NCI-H1105 treated with DMSO at 0.1 percent for 48 hours (cell line): ENCODE data around the gene RCBTB1.
"Not testable (repeated sequence)": the region's sequence is repeated elsewhere in the genome, so short reads cannot be mapped to it uniquely, and the experiment has no call there.

Experiments used
- DNase-seq: peaks from one replicate; lab custom pipeline; 2025; lab: John Stamatoyannopoulos, UW

The RCBTB1 gene

GRCh38 chr13:49585220-49586157 is at the start of gene RCBTB1:
Gene RCBTB1, minus strand, starts transcription at chr13:49585558. Its CDS starts 18,279 bp downstream, at chr13:49567279.
- DNase-seq = peak; percentile 62

GRCh38 chr13:49633710-49634109 is 48.4 kb upstream of the RCBTB1 start:
- DNase-seq = no peak

DNA sequence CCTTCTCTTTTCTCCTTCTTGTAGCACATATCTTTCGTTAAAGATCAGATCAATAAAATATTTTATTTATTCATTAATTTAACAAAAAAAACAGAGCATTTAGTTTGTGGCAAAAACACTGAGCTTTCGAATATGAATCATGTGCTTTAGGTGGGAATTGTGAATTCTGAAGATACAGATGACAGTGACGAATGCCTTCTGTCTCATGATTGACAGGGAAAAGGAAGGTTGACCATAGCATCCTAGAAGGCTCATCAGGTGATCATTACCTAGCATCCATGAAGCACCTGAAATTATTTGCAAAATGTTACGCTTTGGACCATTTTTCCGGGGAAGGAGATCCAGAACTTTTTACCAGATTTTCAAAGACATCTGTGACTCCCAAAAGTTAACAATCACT is 46.8 kb upstream of the RCBTB1 start:
- DNase-seq = no peak

GRCh38 chr13:49630580-49630979 is 45.2 kb upstream of the RCBTB1 start:
- DNase-seq = no peak

DNA sequence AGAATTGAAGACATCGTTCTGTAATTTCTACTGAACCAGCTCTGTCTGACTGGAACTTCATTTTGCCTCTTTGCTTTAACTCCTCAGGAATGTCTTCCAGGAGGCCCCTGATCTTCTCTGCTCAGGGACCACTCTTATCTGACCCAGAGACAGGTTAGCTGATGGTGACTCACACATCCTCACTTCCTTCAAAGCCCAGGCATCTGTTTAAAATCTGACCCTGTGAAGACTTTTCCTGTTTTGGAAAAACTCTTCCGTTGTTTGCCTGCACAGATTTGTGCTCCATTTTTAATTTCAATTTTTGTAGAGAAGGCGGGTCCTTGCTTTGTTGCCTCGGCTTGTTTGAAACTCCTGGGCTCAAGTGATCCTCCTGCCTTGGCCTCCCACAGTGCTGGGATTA is 44.6 kb upstream of the RCBTB1 start:
- DNase-seq = no peak

DNA sequence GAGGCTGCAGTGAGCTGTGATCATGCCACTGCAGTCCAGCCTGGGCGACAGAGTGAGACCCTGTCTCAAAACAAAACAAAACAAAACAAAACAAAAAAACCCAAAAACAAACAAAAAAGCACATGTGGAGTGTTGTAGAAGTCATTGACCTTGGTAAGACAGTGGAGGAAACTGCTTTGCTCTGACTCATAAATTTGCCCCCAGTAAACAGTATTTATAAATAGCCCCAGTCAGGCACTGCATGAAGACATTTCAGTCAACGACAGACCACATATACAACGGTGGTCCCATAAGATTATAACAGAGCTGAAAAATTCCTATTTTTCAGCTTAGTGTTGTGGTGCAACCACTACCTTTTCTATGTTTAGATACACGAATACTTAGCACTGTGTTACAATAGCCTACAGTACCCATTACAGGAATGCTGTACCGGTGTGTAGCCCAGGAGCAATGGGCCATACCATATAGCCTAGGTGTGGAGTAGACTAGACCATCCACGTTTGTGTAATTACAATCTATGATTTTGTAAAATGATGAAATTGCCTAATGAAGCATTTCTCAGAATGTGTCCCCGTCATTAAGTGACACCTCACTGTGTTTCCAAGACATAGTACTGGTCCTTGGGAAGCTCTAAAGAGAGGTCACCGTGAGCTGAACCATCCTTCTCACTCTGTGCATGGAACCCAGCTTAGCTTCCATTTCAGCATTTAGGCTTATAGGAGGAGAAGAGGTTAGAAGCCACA is 44.0 kb upstream of the RCBTB1 start:
- no peak for DNase-seq

DNA sequence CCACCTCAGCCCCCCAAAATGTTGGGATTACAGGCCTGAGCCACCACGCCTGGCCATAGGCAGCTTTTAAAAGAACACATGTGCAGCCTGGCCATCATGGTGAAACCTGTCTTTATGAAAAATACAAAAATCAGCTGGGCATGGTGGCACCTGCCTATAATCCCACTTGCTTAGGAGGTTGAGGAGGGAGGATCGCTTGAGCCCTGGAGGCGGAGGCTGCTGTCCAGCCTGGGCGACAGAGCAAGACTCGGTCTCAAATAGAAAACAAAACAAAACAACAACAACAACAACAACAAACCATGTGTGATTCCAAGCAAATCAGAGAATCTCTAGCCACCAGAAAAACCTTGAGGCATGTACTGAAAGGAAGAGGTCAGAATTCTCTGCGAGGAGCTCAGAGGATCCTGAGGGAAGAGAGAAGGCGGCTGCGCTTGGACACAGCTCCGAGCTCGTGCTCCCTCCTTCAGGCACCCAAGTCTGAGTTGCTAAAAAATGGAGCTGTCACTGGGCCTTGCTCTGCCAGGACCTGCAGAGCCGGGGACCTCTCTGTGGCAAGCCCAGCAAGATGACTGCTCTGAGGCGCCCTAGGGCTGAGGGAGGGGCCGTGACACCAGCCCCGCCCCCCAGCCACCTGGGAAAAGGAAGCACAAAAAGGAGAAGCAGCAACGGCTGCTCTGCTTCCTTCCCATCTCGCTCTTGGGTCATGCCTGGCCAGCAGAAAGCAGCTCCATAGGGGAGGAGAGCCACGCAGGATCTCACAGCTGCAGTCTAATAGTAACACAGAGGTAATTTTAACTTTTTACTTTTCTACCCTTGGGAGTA is 42.7 kb upstream of the RCBTB1 start, which contains the start of gene ARL11:
ARL11 (plus strand) TSS at position 677 of the 822 bp plus-strand sequence. CDS start 1,941 bp downstream, outside the sequence.
- DNase-seq = no peak

DNA sequence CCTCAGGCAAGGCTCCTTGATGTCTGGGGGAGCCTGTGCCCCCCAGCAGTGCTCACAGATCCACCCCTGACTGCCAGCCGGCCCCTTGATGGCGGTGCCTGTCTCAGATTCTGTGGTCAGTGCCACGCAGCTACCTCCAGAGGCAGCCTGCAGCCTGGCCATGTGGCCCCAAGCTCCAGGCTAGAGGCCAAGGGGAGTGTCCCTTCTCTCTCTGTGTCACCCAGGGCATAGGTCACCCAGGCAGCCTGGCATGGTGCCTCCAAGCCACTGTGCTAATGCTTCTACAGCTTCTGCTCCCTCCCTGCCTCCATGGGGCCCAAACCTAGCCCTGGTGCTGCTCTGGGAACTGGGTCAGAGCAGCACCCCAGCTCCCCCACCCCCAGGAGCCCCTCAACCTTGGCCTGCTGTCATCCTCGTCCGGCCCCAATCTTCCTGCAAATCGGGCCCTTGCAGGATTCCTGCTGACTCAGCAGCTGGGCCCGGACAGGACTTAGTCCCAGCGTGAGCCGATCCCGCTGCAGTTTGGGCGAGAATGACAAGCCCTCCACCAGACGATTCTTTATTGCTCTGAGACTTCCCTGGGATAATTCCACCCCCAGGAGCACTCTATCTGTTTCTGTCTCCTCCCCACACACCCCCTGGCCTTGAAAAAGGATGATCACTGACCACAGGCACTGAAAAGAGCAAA is 40.2 kb upstream of the RCBTB1 start:
- DNase-seq = no peak

DNA sequence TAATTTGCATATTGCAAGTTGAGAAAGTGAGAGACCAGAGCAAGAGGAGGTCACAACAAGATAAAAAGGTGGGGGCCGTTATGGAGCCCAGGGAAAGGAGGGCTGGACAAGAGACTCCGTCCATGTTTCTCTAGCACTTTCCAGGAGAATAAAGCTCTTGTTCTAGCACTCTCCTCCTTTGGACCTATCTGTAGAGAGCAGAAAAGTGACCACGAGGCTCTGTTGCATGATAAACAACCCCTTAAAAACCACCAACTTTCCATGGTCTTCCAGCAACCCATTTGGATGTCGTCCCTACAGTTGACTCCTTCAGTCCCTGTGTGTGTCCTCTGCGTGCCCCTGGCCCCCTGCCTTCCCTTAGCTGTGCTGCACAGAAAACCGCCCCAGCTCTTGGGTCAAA is 38.9 kb upstream of the RCBTB1 start:
- no peak for DNase-seq

DNA sequence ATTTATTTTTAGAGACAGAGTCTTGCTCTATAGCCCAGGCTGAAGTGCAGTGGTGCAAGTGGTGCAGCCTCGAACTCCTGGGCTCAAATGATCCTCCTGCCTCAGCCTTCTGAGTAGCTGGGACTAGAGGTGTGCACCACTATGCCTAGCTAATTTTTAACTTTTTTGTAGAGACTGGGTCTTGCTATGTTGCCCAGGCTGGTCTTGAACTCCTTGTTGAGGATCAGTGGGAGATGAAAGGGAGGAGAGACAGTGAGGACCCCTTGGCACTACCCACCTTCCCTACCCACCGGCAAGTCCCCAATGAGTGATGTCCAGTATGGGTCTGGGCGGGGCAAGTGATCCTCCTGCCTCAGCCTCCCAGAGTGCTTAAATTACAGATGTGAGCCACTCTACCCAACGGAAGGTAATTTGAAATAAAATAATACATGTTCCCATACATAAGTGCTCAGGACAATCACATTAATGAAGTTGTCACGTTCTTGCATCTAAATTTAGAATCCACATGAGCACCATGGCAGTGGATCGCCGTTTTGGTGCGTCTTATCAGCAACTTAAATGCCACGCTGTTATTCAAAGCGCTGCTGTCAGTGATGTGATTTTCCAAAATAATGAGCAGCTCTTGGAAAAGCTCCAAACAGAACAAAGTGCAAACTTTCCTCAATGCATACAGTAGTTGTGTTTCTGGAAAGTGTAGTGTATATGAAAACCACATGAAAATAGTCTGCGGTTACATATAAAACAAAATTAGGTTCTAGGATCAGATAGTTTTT is 37.0 kb upstream of the RCBTB1 start:
- DNase-seq = no peak

GRCh38 chr13:49620170-49620621 is 34.8 kb upstream of the RCBTB1 start:
- DNase-seq = no peak

GRCh38 chr13:49616676-49617065 is 31.3 kb upstream of the RCBTB1 start:
- DNase-seq = no peak

DNA sequence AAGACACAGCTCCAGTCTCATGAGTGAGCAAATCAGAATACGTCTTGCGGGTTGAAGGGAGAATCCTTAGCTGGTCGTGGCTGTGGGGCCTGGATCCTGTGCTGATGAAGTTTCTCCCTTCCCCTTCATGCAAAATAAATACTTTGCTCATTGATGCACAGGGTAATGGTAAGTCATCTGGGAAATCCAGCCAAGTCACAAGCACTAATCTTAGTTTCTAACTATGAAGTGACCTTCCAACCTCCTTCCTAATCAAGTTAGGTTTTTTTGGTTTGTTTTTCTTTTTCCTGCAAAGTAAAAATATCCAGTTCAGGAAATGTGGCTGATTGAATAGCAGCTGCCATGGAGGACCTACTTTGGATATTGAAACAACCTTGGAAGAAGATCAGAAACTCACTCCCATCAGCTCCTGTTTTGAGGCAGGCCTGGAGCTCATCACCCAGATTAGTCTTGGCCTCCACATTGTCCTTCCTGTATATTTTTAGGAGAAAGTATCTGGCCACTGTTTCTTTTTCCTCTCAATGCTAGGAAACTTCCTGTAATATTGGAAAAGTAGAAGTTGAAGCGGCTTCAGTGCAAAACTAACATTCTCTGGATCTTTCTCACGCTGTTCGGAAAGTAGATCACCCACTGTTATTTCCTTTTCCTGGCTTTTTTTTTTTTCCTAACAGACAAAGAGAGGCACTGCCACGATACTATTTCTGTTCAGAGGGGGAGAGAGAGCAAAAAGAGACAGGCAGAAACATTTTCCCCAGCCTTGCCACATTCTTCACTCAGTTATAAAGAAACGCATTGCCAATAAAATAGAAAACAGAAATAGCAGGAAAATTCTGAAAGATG is 30.7 kb upstream of the RCBTB1 start:
- DNase-seq = no peak

DNA sequence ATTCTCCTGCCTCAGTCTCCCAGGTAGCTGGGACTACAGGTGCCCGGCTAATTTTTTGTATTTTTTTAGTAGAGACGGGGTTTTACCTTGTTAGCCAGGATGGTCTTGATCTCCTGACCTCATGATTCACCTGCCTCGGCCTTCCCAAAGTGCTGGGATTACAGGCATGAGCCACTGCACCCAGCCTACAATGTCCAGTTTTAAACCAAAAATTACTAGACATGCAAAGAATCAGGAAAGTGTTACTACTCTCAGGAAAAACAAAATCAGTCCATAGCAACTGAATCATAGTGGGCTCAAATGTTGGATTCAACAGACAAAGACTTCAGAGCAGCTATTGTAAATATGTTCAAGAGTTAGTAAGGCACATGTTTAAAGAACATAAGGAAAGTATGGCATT is 26.7 kb upstream of the RCBTB1 start:
- not testable (repeated sequence) for DNase-seq

DNA sequence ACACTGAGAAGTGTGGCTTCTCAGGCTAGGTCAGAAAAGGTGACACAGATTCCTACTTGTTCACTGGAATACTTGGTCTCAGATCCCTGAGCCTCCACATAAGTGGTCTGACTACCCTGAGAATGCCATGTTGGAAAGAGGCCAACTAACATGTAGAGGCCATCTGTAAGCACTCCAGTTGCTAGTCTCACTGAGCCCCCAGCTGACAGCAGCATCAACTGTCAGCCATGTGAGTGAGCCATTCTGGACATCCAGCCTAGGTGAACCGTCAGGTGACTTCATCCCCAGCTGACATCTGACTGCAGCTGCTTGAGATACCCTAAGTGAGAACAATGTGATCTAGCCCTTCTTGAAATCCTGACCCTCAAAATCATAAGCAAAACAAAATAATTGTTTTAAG is 24.8 kb upstream of the RCBTB1 start:
- peak; percentile 87 for DNase-seq

- no peak for DNase-seq
Observed at GRCh38 chr13:49608651-49609331, 23.4 kb upstream of the RCBTB1 start.

- DNase-seq = no peak
Observed at GRCh38 chr13:49607761-49608160, 22.4 kb upstream of the RCBTB1 start.

GRCh38 chr13:49606747-49607648 is 21.6 kb upstream of the RCBTB1 start:
- DNase-seq = peak; percentile 81
